OCI-LY7 (cell line): ENCODE results near the gene TAF1D.

ENCODE experiments used
- EZH2phosphoT487 ChIP-seq: fragments of 200-600 bp; sonication (generic); IDR thresholded peaks from 2 replicates; pipeline ENCODE4 v1.6.1; 2018; ENCODE audit warnings: low read depth, borderline replicate concordance, mild to moderate bottlenecking, mixed run types, antibody characterized with exemption, low read length, moderate library complexity, mixed read lengths
- TF ChIP-seq, protein P1 (sequence below): fragments of 200-600 bp; sonication (generic); conservative IDR thresholded peaks from 2 replicates; pipeline ENCODE4 v1.5.1; 2014; ENCODE audit warnings: mild to moderate bottlenecking, antibody characterized with exemption, low read length, moderate library complexity, mixed read lengths

- TF ChIP-seq, protein P1, sequence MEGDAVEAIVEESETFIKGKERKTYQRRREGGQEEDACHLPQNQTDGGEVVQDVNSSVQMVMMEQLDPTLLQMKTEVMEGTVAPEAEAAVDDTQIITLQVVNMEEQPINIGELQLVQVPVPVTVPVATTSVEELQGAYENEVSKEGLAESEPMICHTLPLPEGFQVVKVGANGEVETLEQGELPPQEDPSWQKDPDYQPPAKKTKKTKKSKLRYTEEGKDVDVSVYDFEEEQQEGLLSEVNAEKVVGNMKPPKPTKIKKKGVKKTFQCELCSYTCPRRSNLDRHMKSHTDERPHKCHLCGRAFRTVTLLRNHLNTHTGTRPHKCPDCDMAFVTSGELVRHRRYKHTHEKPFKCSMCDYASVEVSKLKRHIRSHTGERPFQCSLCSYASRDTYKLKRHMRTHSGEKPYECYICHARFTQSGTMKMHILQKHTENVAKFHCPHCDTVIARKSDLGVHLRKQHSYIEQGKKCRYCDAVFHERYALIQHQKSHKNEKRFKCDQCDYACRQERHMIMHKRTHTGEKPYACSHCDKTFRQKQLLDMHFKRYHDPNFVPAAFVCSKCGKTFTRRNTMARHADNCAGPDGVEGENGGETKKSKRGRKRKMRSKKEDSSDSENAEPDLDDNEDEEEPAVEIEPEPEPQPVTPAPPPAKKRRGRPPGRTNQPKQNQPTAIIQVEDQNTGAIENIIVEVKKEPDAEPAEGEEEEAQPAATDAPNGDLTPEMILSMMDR = no peak
- no peak for TF ChIP-seq EZH2phosphoT487
These were observed 24.3 kb upstream of the TAF1D start for GRCh38 chr11:93765551-93765950.
